Adrenal gland (tissue), 5 donors: ENCODE results near the gene SLC38A1.

Source experiments
- CTCF ChIP-seq, 6 experiments: fragments of 450-650 bp in 4 of 6; fragments of 200-600 bp in 2 of 6; sonication (generic) in 1 of 6; IDR thresholded peaks; 1 replicate in 5 of 6; 2 replicates in 1 of 6; pipeline versions ENCODE4 v1.5.1 to v1.8.0; 2016 to 2021; ENCODE audit warnings: antibody characterized with exemption in 6 of 6, mild to moderate bottlenecking in 2 of 6, moderate library complexity in 1 of 6
- POLR2A ChIP-seq, 2 donors: fragments of 450-650 bp; IDR thresholded peaks; one replicate each; pipeline ENCODE4 v1.6.1; 2017; ENCODE audit warnings: antibody characterized with exemption in 2 of 2, mild to moderate bottlenecking in 2 of 2, moderate library complexity in 1 of 2
- donor health status: DM: no; HTN: no; CAD: no.

GRCh38 chr12:46318037-46318436 lies 49.2 kb upstream of the SLC38A1 start:
- no peak for TF ChIP-seq CTCF (IDR thresholded peaks at IDR 0.05)
- no peak for TF ChIP-seq POLR2A (IDR thresholded peaks at IDR 0.05)
